AG10803 (cell line): Measurements from ENCODE around the gene B3GALT6.
A peak's percentile ranks its signal among the peaks of the same experiment; 100 is the strongest.

Source experiments
- DNase-seq: peaks from one replicate; pipeline ENCODE4 v3.0.0; 2010; ENCODE audit warnings: low read depth
- H3K4me3 ChIP-seq: 2 replicates; pipeline ENCODE4 v1.5.1; 2011; ENCODE audit warnings: mild to moderate bottlenecking, low read length, control low read depth
- TF ChIP-seq, protein P1 (sequence below): conservative IDR thresholded peaks from 2 replicates; pipeline ENCODE4 v1.5.1; 2011; ENCODE audit warnings: mild to moderate bottlenecking, low read length, control low read depth, inconsistent platforms

Gene B3GALT6

DNA sequence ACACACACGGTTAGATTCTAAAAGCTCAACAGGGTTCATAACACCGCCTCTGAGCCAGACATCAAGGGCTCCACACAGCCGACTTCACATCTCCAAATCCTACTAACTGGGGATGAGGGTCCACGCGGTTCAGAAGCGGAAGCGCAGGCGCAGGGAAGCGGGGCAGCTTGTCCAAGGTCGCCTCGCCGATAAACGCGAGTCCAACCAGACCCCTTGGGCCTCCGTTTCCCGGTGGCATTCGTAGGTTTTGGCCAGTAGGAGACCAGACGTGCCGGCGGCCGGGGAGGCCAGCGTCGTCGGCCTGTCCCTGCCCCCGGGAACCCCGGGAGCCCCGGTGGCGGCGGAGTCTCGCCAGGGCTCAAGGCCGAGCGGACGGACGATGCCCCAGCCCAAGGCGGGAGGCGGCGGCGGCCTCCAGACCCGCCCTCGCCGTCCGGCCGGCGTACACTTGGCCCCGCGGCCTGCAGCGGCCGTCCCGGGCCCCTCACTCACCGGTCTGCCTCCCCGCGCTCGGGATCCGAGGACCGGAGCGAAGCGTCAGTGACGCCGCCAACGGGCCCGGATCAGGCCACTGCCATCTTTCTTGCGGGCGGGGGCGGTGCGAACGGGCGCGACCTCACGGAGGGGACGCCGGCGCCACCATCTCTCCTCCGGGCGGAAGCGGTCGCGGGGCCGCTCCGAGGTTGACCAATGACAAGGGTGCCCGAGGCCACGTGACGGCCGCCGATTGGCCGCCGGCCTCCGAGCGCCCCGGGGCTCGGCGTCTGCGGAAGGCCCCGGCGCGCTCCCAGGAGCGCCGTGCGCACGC is 433 bp upstream of the B3GALT6 start, which contains the start of gene SDF4:
Gene SDF4 (minus strand): TSS at position 602 of the 808 bp plus-strand sequence. CDS start 3,229 bp downstream, outside the sequence.
- peak; percentile 96 for DNase-seq
- peak within 1 kb of the TSS; percentile 67 for H3K4me3 ChIP-seq
- TF ChIP-seq, protein P1, sequence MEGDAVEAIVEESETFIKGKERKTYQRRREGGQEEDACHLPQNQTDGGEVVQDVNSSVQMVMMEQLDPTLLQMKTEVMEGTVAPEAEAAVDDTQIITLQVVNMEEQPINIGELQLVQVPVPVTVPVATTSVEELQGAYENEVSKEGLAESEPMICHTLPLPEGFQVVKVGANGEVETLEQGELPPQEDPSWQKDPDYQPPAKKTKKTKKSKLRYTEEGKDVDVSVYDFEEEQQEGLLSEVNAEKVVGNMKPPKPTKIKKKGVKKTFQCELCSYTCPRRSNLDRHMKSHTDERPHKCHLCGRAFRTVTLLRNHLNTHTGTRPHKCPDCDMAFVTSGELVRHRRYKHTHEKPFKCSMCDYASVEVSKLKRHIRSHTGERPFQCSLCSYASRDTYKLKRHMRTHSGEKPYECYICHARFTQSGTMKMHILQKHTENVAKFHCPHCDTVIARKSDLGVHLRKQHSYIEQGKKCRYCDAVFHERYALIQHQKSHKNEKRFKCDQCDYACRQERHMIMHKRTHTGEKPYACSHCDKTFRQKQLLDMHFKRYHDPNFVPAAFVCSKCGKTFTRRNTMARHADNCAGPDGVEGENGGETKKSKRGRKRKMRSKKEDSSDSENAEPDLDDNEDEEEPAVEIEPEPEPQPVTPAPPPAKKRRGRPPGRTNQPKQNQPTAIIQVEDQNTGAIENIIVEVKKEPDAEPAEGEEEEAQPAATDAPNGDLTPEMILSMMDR = no peak

DNA sequence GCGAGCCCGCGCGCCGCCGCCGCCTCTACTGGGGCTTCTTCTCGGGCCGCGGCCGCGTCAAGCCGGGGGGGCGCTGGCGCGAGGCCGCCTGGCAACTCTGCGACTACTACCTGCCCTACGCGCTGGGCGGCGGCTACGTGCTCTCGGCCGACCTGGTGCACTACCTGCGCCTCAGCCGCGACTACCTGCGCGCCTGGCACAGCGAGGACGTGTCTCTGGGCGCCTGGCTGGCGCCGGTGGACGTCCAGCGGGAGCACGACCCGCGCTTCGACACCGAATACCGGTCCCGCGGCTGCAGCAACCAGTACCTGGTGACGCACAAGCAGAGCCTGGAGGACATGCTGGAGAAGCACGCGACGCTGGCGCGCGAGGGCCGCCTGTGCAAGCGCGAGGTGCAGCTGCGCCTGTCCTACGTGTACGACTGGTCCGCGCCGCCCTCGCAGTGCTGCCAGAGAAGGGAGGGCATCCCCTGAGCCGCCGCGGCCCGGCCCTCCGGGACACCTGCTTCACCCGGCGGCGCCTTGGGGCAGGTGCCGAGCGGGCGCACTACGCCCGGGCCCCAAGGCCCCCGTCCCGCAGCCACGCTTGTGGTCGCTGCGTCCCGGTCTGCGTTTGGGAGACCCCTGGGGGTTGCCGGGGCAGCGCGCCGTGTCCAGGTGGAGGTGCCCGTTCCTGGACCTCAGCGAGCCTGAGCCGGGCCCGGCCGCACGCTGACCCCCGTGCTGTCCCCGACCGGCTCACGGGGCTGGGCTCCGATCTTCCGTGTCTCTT is 944 bp downstream of the B3GALT6 start:
- H3K4me3 ChIP-seq = peak overlapping the region; percentile 7; the same call in 1 of the 2 replicates
- TF ChIP-seq, protein P1 = no peak
- no peak for DNase-seq

DNA sequence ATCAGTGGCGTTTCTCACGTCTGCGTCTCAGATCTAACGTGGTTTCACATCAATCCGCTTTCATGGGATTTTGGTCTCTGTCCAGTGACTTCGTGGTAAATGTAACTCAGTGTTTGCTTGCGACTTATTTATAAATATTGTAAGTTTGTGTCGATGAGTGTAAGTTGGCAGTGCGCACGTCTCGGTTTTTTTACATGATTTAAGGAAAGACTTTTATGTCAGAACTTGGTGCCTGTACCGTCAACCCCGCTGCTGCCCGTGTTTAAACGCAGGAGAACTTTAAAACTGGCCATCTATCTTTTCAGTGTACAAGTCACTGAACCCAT is 1.5 kb downstream of the B3GALT6 start:
- H3K4me3 ChIP-seq = no peak overlapping the region
- TF ChIP-seq, protein P1 = no peak
- DNase-seq = no peak

DNA sequence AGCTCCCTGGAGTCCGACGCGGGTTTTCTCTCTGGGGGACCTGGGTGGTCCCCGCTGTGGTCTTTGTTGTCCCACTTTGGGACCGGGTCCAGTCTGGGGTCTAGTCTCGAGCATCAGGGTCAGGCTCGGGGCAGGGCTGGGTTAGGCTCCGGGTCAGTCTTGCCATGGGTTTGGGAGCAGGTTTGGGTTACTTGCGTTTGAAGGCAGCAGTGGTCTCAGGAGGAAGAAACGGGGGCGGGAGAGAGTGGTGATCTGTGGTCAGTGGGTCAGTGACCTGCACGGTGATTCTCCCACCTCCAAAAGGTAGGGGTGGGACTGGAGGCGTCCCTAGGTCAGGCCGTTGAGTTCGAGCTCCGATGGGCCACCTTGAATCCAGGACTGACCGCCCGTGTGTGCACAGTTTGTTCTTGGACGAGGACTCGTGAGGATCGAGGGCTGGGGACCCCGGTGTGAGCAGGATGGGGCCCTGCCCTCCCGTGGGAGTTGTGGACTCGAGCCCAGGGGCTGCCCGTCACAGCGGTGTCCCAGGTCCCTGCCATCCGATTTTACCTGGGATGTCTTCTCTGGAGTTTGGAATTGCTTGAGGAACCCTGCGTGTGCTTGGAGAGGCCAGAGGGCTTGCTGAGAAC is 2.3 kb downstream of the B3GALT6 start:
- TF ChIP-seq, protein P1 = no peak
- no peak overlapping the region for H3K4me3 ChIP-seq
- no peak for DNase-seq

DNA sequence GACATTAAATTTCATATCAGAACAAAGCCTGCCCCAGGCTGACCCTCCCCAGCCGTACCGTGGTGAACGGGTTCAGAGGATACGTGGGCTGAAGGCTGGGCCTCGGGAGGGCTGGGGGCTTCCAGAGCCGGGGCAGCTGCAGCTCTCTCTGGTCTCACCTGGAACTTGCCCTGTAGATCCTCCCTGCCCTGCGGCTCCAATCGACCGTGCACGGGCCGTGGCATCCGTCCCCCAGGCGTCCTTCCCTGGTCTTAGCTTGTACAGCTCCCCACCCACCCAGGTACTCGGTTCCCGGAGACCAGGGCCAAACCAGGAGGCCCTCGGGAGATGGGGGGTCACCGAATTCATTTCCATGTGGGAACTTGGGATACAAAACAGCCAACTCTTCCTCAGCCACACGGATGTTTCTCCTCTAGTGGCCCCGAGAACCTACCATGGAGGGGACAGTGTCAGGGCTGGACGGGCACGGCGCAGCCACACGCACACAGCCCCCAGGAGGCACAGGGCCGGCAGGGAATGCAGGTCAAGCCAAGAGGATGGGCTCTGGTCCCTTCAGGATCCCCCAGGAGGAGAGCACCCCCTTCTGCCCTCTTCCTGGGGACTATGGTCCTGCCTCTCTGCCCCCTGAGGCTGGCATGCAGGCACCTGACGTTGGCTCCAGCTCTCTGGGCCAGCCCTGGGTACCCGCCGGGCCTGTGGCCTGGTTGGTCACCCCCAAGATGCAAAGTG is 3.1 kb downstream of the B3GALT6 start:
- DNase-seq = no peak
- H3K4me3 ChIP-seq = no peak overlapping the region
- TF ChIP-seq, protein P1 = no peak

DNA sequence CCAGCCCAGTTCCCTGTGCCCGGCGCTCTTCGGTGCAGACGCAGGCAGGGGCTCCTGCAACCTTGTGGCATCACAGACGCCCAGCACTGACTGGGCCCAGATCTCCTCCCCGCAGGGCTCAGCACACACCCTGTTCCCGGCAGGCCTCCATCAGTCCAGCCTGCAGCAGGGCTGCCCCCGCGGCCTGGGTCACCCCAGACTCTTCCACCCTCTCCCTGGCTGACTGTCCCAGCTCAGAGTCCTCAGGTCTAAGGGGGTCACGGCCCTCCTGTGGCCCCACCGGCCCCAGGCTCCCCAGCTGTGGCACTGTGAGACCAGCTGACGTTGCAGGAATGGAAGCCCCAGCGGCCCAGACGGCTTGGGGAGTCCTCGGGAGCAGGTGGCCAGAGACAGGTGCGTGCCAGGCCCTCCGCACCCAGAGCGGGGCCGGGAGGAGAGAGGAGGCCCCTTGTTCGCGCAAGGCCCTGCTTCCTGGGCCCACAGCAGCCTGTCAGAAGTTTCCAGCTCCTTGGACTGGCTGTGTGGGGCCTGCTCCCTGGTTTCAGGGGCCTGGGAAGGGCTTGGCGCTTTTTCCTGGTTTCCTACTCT is 4.2 kb downstream of the B3GALT6 start:
- no peak overlapping the region for H3K4me3 ChIP-seq
- no peak for DNase-seq
- TF ChIP-seq, protein P1 = no peak
